ENCODE measurements around the gene F10.

GRCh38 chr13:113117335-113117872, 5.2 kb upstream of the F10 start:
- TF ChIP-seq, protein P1, sequence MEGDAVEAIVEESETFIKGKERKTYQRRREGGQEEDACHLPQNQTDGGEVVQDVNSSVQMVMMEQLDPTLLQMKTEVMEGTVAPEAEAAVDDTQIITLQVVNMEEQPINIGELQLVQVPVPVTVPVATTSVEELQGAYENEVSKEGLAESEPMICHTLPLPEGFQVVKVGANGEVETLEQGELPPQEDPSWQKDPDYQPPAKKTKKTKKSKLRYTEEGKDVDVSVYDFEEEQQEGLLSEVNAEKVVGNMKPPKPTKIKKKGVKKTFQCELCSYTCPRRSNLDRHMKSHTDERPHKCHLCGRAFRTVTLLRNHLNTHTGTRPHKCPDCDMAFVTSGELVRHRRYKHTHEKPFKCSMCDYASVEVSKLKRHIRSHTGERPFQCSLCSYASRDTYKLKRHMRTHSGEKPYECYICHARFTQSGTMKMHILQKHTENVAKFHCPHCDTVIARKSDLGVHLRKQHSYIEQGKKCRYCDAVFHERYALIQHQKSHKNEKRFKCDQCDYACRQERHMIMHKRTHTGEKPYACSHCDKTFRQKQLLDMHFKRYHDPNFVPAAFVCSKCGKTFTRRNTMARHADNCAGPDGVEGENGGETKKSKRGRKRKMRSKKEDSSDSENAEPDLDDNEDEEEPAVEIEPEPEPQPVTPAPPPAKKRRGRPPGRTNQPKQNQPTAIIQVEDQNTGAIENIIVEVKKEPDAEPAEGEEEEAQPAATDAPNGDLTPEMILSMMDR (IDR thresholded peaks at IDR 0.05): no peak
- no peak for TF ChIP-seq POLR2A (IDR thresholded peaks at IDR 0.05)
